ENCODE results near the gene LYPD1. TPM values are rescaled to one million over a fixed set of nuclear protein-coding genes. Genes with fewer than 3 reads are reported as not detected.
"Not testable (repeated sequence)": the region's sequence is repeated elsewhere in the genome, so short reads cannot be mapped to it uniquely, and the experiment has no call there.

The LYPD1 gene
- total RNA-seq, 1 experiment from 2014 or later, result not detected

GRCh38 chr2:132701810-132702209, 31.8 kb upstream of the LYPD1 start (continued):
- TF ChIP-seq ZBTB33 (IDR thresholded peaks at IDR 0.05; ENCODE audit: extremely low read depth, insufficient replicate concordance, low read length), result no peak

GRCh38 chr2:132699802-132700201, 29.8 kb upstream of the LYPD1 start:
- H2AFZ ChIP-seq (ENCODE audit: low read depth, low read length, poor library complexity, severe bottlenecking); ATAC-seq; H3K4me3 ChIP-seq (replicated peaks in 1 of 2; ENCODE audit: low read depth in 1 of 2, low read length in 2 of 2); intact Hi-C loops (cut with micrococcal nuclease); H3K9me3 ChIP-seq (ENCODE audit: control insufficient read depth in 1 of 2, insufficient read depth in 1 of 2, low read depth in 1 of 2, low read length in 2 of 2); CTCF ChIA-PET; H3K9me2 ChIP-seq (ENCODE audit: insufficient read depth); H3K4me2 ChIP-seq (ENCODE audit: low read length); H3K27ac ChIP-seq (ENCODE audit: low read depth, low read length); H3K4me1 ChIP-seq (ENCODE audit: control insufficient read depth in 1 of 2, insufficient read depth in 2 of 2, low read length in 2 of 2); H4K20me1 ChIP-seq (ENCODE audit: insufficient read depth); POLR2A ChIA-PET; H3K36me3 ChIP-seq (ENCODE audit: control insufficient read depth in 1 of 2, insufficient read depth in 2 of 2, low read length in 2 of 2); RAD21 ChIA-PET (ENCODE audit: low non-redundant PET in 1 of 2, low total read pairs in 2 of 2, uncharacterized antibody in 2 of 2, unreplicated experiment in 2 of 2); DNase-seq (ENCODE audit: low read depth, low spot score); BruUV-seq (replicated peaks); H3K79me2 ChIP-seq (ENCODE audit: insufficient read depth, low read length); H3K9ac ChIP-seq (ENCODE audit: low read length): not testable (repeated sequence)
- peaks cover 10% of the 10 kb centered on the region; the same call in 1 of the 2 replicates for H3K27me3 ChIP-seq (ENCODE audit: insufficient read depth, low read length)

- H3K27me3 ChIP-seq (ENCODE audit: insufficient read depth, low read length); RAD21 ChIA-PET (ENCODE audit: low non-redundant PET in 1 of 2, low total read pairs in 2 of 2, uncharacterized antibody in 2 of 2, unreplicated experiment in 2 of 2); H3K9me2 ChIP-seq (ENCODE audit: insufficient read depth); H3K4me3 ChIP-seq (replicated peaks in 1 of 2; ENCODE audit: low read depth in 1 of 2, low read length in 2 of 2); H2AFZ ChIP-seq (ENCODE audit: low read depth, low read length, poor library complexity, severe bottlenecking); H3K9ac ChIP-seq (ENCODE audit: low read length); ATAC-seq; H4K20me1 ChIP-seq (ENCODE audit: insufficient read depth); intact Hi-C loops (cut with micrococcal nuclease); BruUV-seq (replicated peaks); H3K4me1 ChIP-seq (ENCODE audit: control insufficient read depth in 1 of 2, insufficient read depth in 2 of 2, low read length in 2 of 2); POLR2A ChIA-PET; H3K79me2 ChIP-seq (ENCODE audit: insufficient read depth, low read length); CTCF ChIA-PET; H3K4me2 ChIP-seq (ENCODE audit: low read length); H3K36me3 ChIP-seq (ENCODE audit: control insufficient read depth in 1 of 2, insufficient read depth in 2 of 2, low read length in 2 of 2); H3K27ac ChIP-seq (ENCODE audit: low read depth, low read length); H3K9me3 ChIP-seq (ENCODE audit: control insufficient read depth in 1 of 2, insufficient read depth in 1 of 2, low read depth in 1 of 2, low read length in 2 of 2); DNase-seq (ENCODE audit: low read depth, low spot score): not testable (repeated sequence)
Measured at GRCh38 chr2:132698347-132698746, 28.3 kb upstream of the LYPD1 start.
